CD14-positive monocyte (primary cell): ENCODE results near the gene BATF. TPM values are rescaled to one million over a fixed set of nuclear protein-coding genes. Genes with fewer than 3 reads are reported as not detected.
A peak's percentile ranks its signal among the peaks of the same experiment; 100 is the strongest.

Experiments used
- DNase-seq, 3 donors: peaks; one replicate each; pipeline ENCODE4 v3.0.0-alpha.2; 2011 to 2022
- H2AFZ ChIP-seq: 2 replicates; pipeline ENCODE4 v1.6.0; 2012; ENCODE audit warnings: mild to moderate bottlenecking, low read depth, low read length, inconsistent platforms; ENCODE audit not compliant: insufficient read depth, poor library complexity, severe bottlenecking
- H3K27ac ChIP-seq, 2 donors: 1 replicate in 1 of 2; 2 replicates in 1 of 2; pipeline ENCODE4 v1.5.1; 2012 to 2013; ENCODE audit warnings: low read length in 2 of 2, control low read depth in 1 of 2, inconsistent platforms in 1 of 2, low read depth in 1 of 2, mild to moderate bottlenecking in 1 of 2
- H3K27me3 ChIP-seq, 2 donors: one replicate each; pipeline versions ENCODE4 v1.6.0 to v1.6.1; 2011 to 2013; ENCODE audit warnings: low read length in 2 of 2; ENCODE audit not compliant: control insufficient read depth in 2 of 2, insufficient read depth in 2 of 2
- H3K36me3 ChIP-seq, 2 donors: replicated peaks in 1 of 2; 1 replicate in 1 of 2; 2 replicates in 1 of 2; pipeline versions ENCODE4 v1.5.1 to v1.6.1; 2012 to 2013; ENCODE audit warnings: low read length in 2 of 2, control low read depth in 1 of 2, inconsistent platforms in 1 of 2, mild to moderate bottlenecking in 1 of 2; ENCODE audit not compliant: insufficient read depth in 2 of 2, control insufficient read depth in 1 of 2
- H3K4me1 ChIP-seq, 2 donors: 1 replicate in 1 of 2; 2 replicates in 1 of 2; pipeline versions ENCODE4 v1.5.1 to v1.6.1; 2012 to 2013; ENCODE audit warnings: low read length in 2 of 2, control low read depth in 1 of 2, inconsistent platforms in 1 of 2, mild to moderate bottlenecking in 1 of 2, moderate library complexity in 1 of 2; ENCODE audit not compliant: insufficient read depth in 2 of 2, control insufficient read depth in 1 of 2
- H3K4me2 ChIP-seq: replicated peaks from 2 replicates; pipeline ENCODE3; 2012; ENCODE audit warnings: low read length, moderate library complexity, mild to moderate bottlenecking; ENCODE audit not compliant: poor library complexity, severe bottlenecking; ENCODE audit errors: extremely low read depth
- H3K4me3 ChIP-seq, 3 experiments: fragments of 200-600 bp in 1 of 3; sonication (generic) in 1 of 3; replicated peaks in 1 of 3; 1 replicate in 2 of 3; 2 replicates in 1 of 3; pipeline ENCODE4 v1.5.1; 2011 to 2013; ENCODE audit warnings: low read length in 3 of 3, mild to moderate bottlenecking in 3 of 3, control low read depth in 2 of 3, low read depth in 2 of 3, inconsistent platforms in 1 of 3, moderate library complexity in 1 of 3
- H3K79me2 ChIP-seq: 2 replicates; pipeline ENCODE4 v1.6.0; 2012; ENCODE audit warnings: mild to moderate bottlenecking, control low read depth, inconsistent platforms, low read length, moderate library complexity; ENCODE audit not compliant: insufficient read depth
- H3K9ac ChIP-seq: 2 replicates; pipeline ENCODE4 v1.6.0; 2017; ENCODE audit warnings: low read length, mild to moderate bottlenecking; ENCODE audit not compliant: insufficient read depth, poor library complexity, severe bottlenecking
- H3K9me3 ChIP-seq, 2 donors: replicated peaks in 1 of 2; 1 replicate in 1 of 2; 2 replicates in 1 of 2; pipeline versions ENCODE4 v1.5.1 to v1.6.1; 2012 to 2013; ENCODE audit warnings: low read length in 2 of 2, control low read depth in 1 of 2; ENCODE audit not compliant: control insufficient read depth in 1 of 2, insufficient read depth in 1 of 2
- H4K20me1 ChIP-seq: 2 replicates; pipeline ENCODE4 v1.6.0; 2012; ENCODE audit warnings: mild to moderate bottlenecking, low read length, control low read depth, moderate library complexity; ENCODE audit not compliant: insufficient read depth
- H3K27ac Mint-ChIP-seq, 7 donors: one replicate each; pipeline ENCODE4 v1.8.0; 2020; ENCODE audit warnings: mild to moderate bottlenecking in 7 of 7, mixed read lengths in 7 of 7, moderate library complexity in 6 of 7, inconsistent platforms in 2 of 7
- H3K27me3 Mint-ChIP-seq, 3 donors: one replicate each; pipeline ENCODE4 v1.8.0; 2021 to 2022; ENCODE audit warnings: low read depth in 3 of 3, mild to moderate bottlenecking in 3 of 3, mixed read lengths in 3 of 3, moderate library complexity in 3 of 3, inconsistent platforms in 1 of 3
- H3K36me3 Mint-ChIP-seq, 2 donors: one replicate each; pipeline ENCODE4 v1.8.0; 2020; ENCODE audit warnings: mixed read lengths in 2 of 2, inconsistent platforms in 1 of 2, mild to moderate bottlenecking in 1 of 2
- H3K4me1 Mint-ChIP-seq: one replicate; pipeline ENCODE4 v1.8.0; 2020; ENCODE audit warnings: mild to moderate bottlenecking, mixed read lengths
- H3K4me3 Mint-ChIP-seq, 2 donors: one replicate each; pipeline ENCODE4 v1.8.0; 2020; ENCODE audit warnings: mild to moderate bottlenecking in 2 of 2, mixed read lengths in 2 of 2, moderate library complexity in 1 of 2
- H3K9me3 Mint-ChIP-seq, 7 donors: one replicate each; pipeline ENCODE4 v1.8.0; 2020 to 2022; ENCODE audit warnings: mixed read lengths in 7 of 7, mild to moderate bottlenecking in 6 of 7, moderate library complexity in 6 of 7, inconsistent platforms in 2 of 7
- WGBS: methylation state at CpG from one replicate; pipeline ENCODE4 v1.1.5; 2013; ENCODE audit warnings: missing lambda C conversion rate; ENCODE audit not compliant: insufficient coverage; 5-methylcytosine and 5-hydroxymethylcytosine counted together
- intact Hi-C, 2 donors: fragments of 100-400 bp; cut with micrococcal nuclease; formaldehyde crosslinking; loops; one replicate each; pipeline versions ENCODE4 v1.15.0 to v1.15.1; 2023
- polyA plus RNA-seq, 3 donors: library from polyadenylated mRNA; depleted of rRNA in 1 of 3; unstranded in 2 of 3; stranded (reverse) in 1 of 3; fragments of 300-500 nt in 2 of 3; fragments of >200 nt in 1 of 3; fragmentation: Illumina TruSeq in 2 of 3; gene quantifications; 1 replicate in 2 of 3; 2 replicates in 1 of 3; pipeline ENCODE4 v1.2.3, GENCODE V29; 2012 to 2021
- TF ChIP-seq, protein P1 (sequence below): fragments of 200-600 bp; IDR thresholded peaks from one replicate; pipeline ENCODE4 v1.8.0; 2022; ENCODE audit warnings: antibody characterized with exemption, mild to moderate bottlenecking

BATF gene
- polyA plus RNA-seq, 3 donors = 12.6 to 25.8 (median 20.9) TPM

DNA sequence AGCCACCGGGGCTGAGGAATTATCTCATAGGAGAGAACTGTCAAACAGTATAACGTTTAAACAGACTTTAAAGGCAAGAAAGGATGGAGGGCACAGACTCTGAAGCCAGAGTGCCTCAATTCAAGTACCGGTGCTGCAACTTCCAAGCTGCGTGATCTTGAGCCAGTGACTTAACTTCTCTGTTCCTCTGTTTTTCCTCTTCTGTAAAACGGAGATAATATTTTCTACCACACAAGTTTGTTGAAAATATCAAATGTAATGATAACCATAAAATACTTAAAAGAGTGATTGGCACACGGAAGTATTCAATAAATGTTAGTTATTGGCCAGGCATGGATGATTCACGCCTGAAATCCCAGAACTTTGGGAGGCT is 18.2 kb downstream of the BATF start:
- Histone ChIP-seq H4K20me1 (no peaks in the 10 kb centered on the region), H3K36me3 (peaks cover 14 to 28% of the 10 kb centered on the region in 2 donors), H3K27ac (peak overlapping the region in 1 of 2 donors; percentile 91), H2AFZ (no peak overlapping the region), H3K4me1 (peaks cover 18 to 20% of the 10 kb centered on the region in 2 donors), H3K4me2 (no peak overlapping the region), H3K9me3 (no peaks in the 10 kb centered on the region), H3K4me3 (no peak overlapping the region), H3K9ac (no peak overlapping the region), H3K27me3 (no peaks in the 10 kb centered on the region), H3K79me2 (peaks cover 56% of the 10 kb centered on the region)
- H3K36me3 Mint-ChIP-seq = peaks cover 24 to 34% of the 10 kb centered on the region in 2 donors
- H3K27me3 Mint-ChIP-seq = no peaks in the 10 kb centered on the region
- intact Hi-C loops = no loop called here
- no peak overlapping the region for H3K4me3 Mint-ChIP-seq
- H3K4me1 Mint-ChIP-seq = peaks cover 28% of the 10 kb centered on the region
- no peak for DNase-seq
- 85% methylated on average over 4 of the region's 7 CpGs for WGBS
- H3K27ac Mint-ChIP-seq = peak overlapping the region in 3 of 7 donors; percentile 24 to 58 (median 53)
- TF ChIP-seq, protein P1, sequence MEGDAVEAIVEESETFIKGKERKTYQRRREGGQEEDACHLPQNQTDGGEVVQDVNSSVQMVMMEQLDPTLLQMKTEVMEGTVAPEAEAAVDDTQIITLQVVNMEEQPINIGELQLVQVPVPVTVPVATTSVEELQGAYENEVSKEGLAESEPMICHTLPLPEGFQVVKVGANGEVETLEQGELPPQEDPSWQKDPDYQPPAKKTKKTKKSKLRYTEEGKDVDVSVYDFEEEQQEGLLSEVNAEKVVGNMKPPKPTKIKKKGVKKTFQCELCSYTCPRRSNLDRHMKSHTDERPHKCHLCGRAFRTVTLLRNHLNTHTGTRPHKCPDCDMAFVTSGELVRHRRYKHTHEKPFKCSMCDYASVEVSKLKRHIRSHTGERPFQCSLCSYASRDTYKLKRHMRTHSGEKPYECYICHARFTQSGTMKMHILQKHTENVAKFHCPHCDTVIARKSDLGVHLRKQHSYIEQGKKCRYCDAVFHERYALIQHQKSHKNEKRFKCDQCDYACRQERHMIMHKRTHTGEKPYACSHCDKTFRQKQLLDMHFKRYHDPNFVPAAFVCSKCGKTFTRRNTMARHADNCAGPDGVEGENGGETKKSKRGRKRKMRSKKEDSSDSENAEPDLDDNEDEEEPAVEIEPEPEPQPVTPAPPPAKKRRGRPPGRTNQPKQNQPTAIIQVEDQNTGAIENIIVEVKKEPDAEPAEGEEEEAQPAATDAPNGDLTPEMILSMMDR = no peak
- no peaks in the 10 kb centered on the region for H3K9me3 Mint-ChIP-seq

DNA sequence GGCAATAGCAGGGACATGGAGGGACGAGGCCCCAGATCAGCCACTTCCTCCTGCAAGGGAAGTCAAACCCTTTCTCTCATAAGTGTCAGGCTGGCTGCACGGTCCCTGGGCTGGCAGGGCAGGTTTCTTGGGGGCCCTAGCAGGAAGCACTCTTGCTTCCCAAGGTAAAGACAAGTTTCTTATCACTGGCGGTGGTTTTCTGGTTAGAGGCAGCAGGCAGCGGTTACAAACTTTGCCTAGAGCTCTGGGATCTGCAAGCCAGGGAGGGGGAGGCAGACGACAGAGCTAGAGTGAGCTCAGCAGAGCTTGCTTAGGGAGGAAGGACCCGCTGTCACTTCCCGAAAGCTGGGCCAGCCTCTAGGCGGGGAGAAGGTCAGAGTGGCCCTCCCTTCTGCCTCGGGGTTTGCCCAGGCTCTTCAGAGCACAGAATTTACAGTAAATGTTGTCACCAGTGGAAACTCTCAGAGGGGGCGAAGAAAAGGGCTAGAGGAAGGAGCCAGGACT is 20.4 kb downstream of the BATF start:
- Histone ChIP-seq H3K79me2 (peaks cover 44% of the 10 kb centered on the region), H3K27me3 (no peaks in the 10 kb centered on the region), H3K4me2 (peak overlapping the region; percentile 73), H3K4me3 (peak overlapping the region; percentile 12 to 55 (median 26)), H3K36me3 (peaks cover 16 to 33% of the 10 kb centered on the region in 2 donors), H3K9ac (peak overlapping the region; percentile 63), H4K20me1 (no peaks in the 10 kb centered on the region), H3K4me1 (peaks cover 18 to 20% of the 10 kb centered on the region in 2 donors), H3K9me3 (no peaks in the 10 kb centered on the region), H3K27ac (peak overlapping the region; percentile 82 to 91), H2AFZ (peak overlapping the region; percentile 83)
- Mint-ChIP-seq H3K9me3 (peaks cover 0 to 2% (median 0%) of the 10 kb centered on the region in 7 donors), H3K27me3 (no peaks in the 10 kb centered on the region), H3K4me3 (peak overlapping the region; percentile 78 to 94), H3K27ac (peak overlapping the region; percentile 94 to 98 (median 98)), H3K4me1 (peaks cover 28% of the 10 kb centered on the region), H3K36me3 (peaks cover 23 to 38% of the 10 kb centered on the region in 2 donors)
- peak; percentile 74 to 86 (median 78) for DNase-seq
- 0% methylated on average over 7 of the region's 10 CpGs for WGBS
- TF ChIP-seq, protein P1 = no peak
- intact Hi-C loops = no loop called here
